ENCODE measurements around the gene CLCN6. TPM values are rescaled to one million over a fixed set of nuclear protein-coding genes. Genes with fewer than 3 reads are reported as not detected.
A peak's percentile ranks its signal among the peaks of the same experiment; 100 is the strongest.

CLCN6 gene
- total and polyA plus RNA-seq, 2 experiments from 2014 or later, result 14.1 to 23.6 TPM

- DNase-seq (ENCODE audit: low spot score), result no peak
- H3K9me3 ChIP-seq (ENCODE audit: low read depth), result no peaks in the 10 kb centered on the region
- no peak overlapping the region for H2AFZ ChIP-seq
- no peaks in the 10 kb centered on the region for H3K79me2 ChIP-seq
- H3K4me1 ChIP-seq (ENCODE audit: insufficient read depth), result no peaks in the 10 kb centered on the region
- H3K4me3 ChIP-seq, result no peak overlapping the region
- H3K27me3 ChIP-seq, result peaks cover 34% of the 10 kb centered on the region
- TF ChIP-seq CTCF (IDR thresholded peaks at IDR 0.05; ENCODE audit: poor library complexity), result no peak
- TF ChIP-seq EZH2phosphoT487 (IDR thresholded peaks at IDR 0.05; ENCODE audit: low read depth, severe bottlenecking, unreplicated experiment), result no peak
- TF ChIP-seq EZH2 (IDR thresholded peaks at IDR 0.05; ENCODE audit: borderline replicate concordance), result no peak
- 90% methylated on average over 14 of the region's 14 CpGs for WGBS (ENCODE audit: low lambda C conversion rate, missing lambda C conversion rate)
- no peaks in the 10 kb centered on the region for H3K36me3 ChIP-seq (replicated peaks; ENCODE audit: insufficient read depth, low read depth)
- no peak overlapping the region for H3K27ac ChIP-seq
- no peaks in the 10 kb centered on the region for H3K9me2 ChIP-seq (replicated peaks; ENCODE audit: insufficient read depth)
- no peak overlapping the region for H3K4me2 ChIP-seq
- H4K20me1 ChIP-seq (ENCODE audit: insufficient read depth, poor library complexity, severe bottlenecking), result no peaks in the 10 kb centered on the region
These were observed 52.2 kb downstream of the CLCN6 start for GRCh38 chr1:11858158-11858557.

- 24% methylated on average over 16 of the region's 16 CpGs for WGBS (ENCODE audit: low lambda C conversion rate, missing lambda C conversion rate)
- DNase-seq (ENCODE audit: low spot score), result no peak
- H3K9me3 ChIP-seq (ENCODE audit: low read depth), result no peaks in the 10 kb centered on the region
- H3K27ac ChIP-seq, result no peak within 1 kb of the TSS
- H3K79me2 ChIP-seq, result no peaks in the 10 kb centered on the region
- peak within 1 kb of the TSS; percentile 85 for H3K4me2 ChIP-seq
- no peak within 1 kb of the TSS for H3K4me3 ChIP-seq
- no peaks in the 10 kb centered on the region for H4K20me1 ChIP-seq (ENCODE audit: insufficient read depth, poor library complexity, severe bottlenecking)
- H2AFZ ChIP-seq, result no peak within 1 kb of the TSS
- no peak for TF ChIP-seq EZH2phosphoT487 (IDR thresholded peaks at IDR 0.05; ENCODE audit: low read depth, severe bottlenecking, unreplicated experiment)
- TF ChIP-seq CTCF (IDR thresholded peaks at IDR 0.05; ENCODE audit: poor library complexity), result no peak
- no peak for TF ChIP-seq EZH2 (IDR thresholded peaks at IDR 0.05; ENCODE audit: borderline replicate concordance)
- H3K27me3 ChIP-seq, result peaks cover 34% of the 10 kb centered on the region
- no peaks in the 10 kb centered on the region for H3K36me3 ChIP-seq (replicated peaks; ENCODE audit: insufficient read depth, low read depth)
- H3K9me2 ChIP-seq (replicated peaks; ENCODE audit: insufficient read depth), result no peaks in the 10 kb centered on the region
- H3K4me1 ChIP-seq (ENCODE audit: insufficient read depth), result no peaks in the 10 kb centered on the region
These were observed 52.6 kb downstream of the CLCN6 start, which contains the start of gene NPPB for GRCh38 chr1:11858613-11858967. Gene NPPB (minus strand): TSS chr1:11858945. CDS start chr1:11858833, 112 bp downstream.

DNA sequence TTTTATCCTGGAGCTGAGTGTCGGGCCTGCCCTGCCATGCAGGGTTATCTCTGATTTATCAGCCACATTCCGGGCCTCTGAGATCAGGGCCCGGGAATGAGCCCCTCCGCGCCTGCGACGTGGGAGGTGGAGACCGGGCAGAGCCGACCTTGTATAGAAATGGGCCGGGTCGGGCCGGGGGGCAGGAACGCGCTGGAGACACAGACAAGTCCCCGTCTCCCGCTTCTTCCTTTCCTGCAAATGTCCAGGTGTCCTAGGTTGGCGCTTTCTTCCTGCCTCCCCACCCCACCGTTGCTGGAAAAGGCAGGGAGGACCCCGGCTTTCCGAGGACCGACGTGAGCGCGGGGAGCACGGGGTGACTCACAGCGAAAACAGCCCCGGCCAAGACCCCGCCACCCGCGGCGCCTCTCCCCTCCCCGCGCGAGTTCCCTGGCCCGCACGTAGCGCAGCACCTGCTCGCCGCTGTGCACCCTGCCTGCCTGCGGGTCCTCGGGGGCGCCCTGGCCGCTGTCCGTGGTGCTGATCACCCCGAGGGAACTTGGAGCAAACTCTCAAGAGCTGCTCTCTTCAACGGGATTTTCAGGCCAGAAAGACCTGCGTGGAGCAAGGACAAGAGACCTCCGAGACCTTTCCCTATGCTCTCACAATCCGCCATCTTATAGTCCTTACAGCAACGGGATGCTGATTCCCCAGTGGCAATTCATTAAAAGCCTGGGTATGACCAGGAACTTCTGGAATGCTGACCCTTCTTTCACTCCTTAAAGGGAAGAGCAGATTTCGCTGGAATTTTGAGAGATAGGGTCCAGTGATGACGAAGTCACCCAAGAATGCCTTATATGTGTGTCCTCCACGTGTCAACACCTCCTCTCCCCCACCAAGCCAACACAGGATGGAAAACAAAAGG lies 53.2 kb downstream of the CLCN6 start:
- Histone ChIP-seq H3K36me3 (replicated peaks; ENCODE audit: insufficient read depth, low read depth) (no peaks in the 10 kb centered on the region), H3K79me2 (no peaks in the 10 kb centered on the region), H3K4me1 (ENCODE audit: insufficient read depth) (no peaks in the 10 kb centered on the region), H3K9me2 (replicated peaks; ENCODE audit: insufficient read depth) (no peaks in the 10 kb centered on the region), H4K20me1 (ENCODE audit: insufficient read depth, poor library complexity, severe bottlenecking) (no peaks in the 10 kb centered on the region), H3K27ac (no peak overlapping the region), H2AFZ (no peak overlapping the region), H3K4me3 (no peak overlapping the region), H3K4me2 (peak overlapping the region; percentile 85), H3K27me3 (peaks cover 34% of the 10 kb centered on the region), H3K9me3 (ENCODE audit: low read depth) (no peaks in the 10 kb centered on the region)
- TF ChIP-seq CTCF (IDR thresholded peaks at IDR 0.05; ENCODE audit: poor library complexity) (no peak), EZH2phosphoT487 (IDR thresholded peaks at IDR 0.05; ENCODE audit: low read depth, severe bottlenecking, unreplicated experiment) (no peak), EZH2 (IDR thresholded peaks at IDR 0.05; ENCODE audit: borderline replicate concordance) (no peak)
- DNase-seq (ENCODE audit: low spot score), result peak; percentile 90
- 5% methylated on average over 38 of the region's 53 CpGs for whole genome bisulfite sequencing (ENCODE audit: low lambda C conversion rate, missing lambda C conversion rate)
